WTC11 (cell line): ENCODE results near the gene RHOF. TPM values are rescaled to one million over a fixed set of nuclear protein-coding genes. Genes with fewer than 3 reads are reported as not detected.
A peak's percentile ranks its signal among the peaks of the same experiment; 100 is the strongest.

Source experiments
- ATAC-seq: fragments of 200-7000 bp; cut with Tn5 transposase; 2 replicates; pipeline ENCODE4 v1.10.0; 2021; ENCODE audit warnings: mild to moderate bottlenecking, moderate library complexity
- CTCF ChIA-PET: fragments of 300-600 bp; sonication (Branson Sonifier 250); formaldehyde crosslinking; loops from one replicate; lab custom pipeline; 2021; ENCODE audit warnings: antibody characterized with exemption; lab: Charles Lee
- POLR2A ChIA-PET: fragments of 350-600 bp; sonication (Branson Sonifier 250); formaldehyde crosslinking; loops from one replicate; lab custom pipeline; 2021; ENCODE audit warnings: antibody characterized with exemption; lab: Charles Lee
- DNase-seq: peaks from one replicate; pipeline ENCODE4 v3.0.0; 2021; ENCODE audit warnings: low spot score
- H3K27ac Mint-ChIP-seq: 2 replicates; pipeline ENCODE4 v1.8.0; 2021; ENCODE audit warnings: mixed read lengths
- H3K27me3 Mint-ChIP-seq: 2 replicates; pipeline ENCODE4 v1.8.0; 2021; ENCODE audit warnings: low read depth, mild to moderate bottlenecking, moderate library complexity, mixed read lengths
- H3K36me3 Mint-ChIP-seq: 2 replicates; pipeline ENCODE4 v1.8.0; 2021; ENCODE audit warnings: mixed read lengths
- H3K4me1 Mint-ChIP-seq: 2 replicates; pipeline ENCODE4 v1.8.0; 2022; ENCODE audit warnings: mixed read lengths
- H3K4me3 Mint-ChIP-seq: 2 replicates; pipeline ENCODE4 v1.8.0; 2021; ENCODE audit warnings: mild to moderate bottlenecking, moderate library complexity, mixed read lengths
- H3K9me3 Mint-ChIP-seq: 2 replicates; pipeline ENCODE4 v1.8.0; 2021; ENCODE audit warnings: mixed read lengths
- AR ChIP-seq: fragments of 250-450 bp; sonication (Bioruptor Pico); IDR thresholded peaks from 2 replicates; pipeline ENCODE4 v1.9.0; 2021; ENCODE audit warnings: mild to moderate bottlenecking
- ATF1 ChIP-seq: sonication (generic); formaldehyde crosslinking; IDR thresholded peaks from 2 replicates; pipeline ENCODE4 v1.8.1; 2023; ENCODE audit warnings: mild to moderate bottlenecking, moderate library complexity, missing genetic modification reagents
- ATF6 ChIP-seq: sonication (generic); formaldehyde crosslinking; IDR thresholded peaks from 2 replicates; pipeline ENCODE4 v1.8.1; 2023; ENCODE audit warnings: mild to moderate bottlenecking, missing genetic modification reagents
- CTCF ChIP-seq: fragments of 200-600 bp; IDR thresholded peaks from 2 replicates; pipeline ENCODE4 v1.8.0; 2022; ENCODE audit warnings: antibody characterized with exemption
- FOXK1 ChIP-seq: sonication (generic); formaldehyde crosslinking; IDR thresholded peaks from 2 replicates; pipeline ENCODE4 v1.8.0; 2022; ENCODE audit warnings: mild to moderate bottlenecking, moderate library complexity, missing genetic modification reagents
- FOXP1 ChIP-seq: sonication (generic); formaldehyde crosslinking; IDR thresholded peaks from 2 replicates; pipeline ENCODE4 v1.8.0; 2022; ENCODE audit warnings: missing genetic modification reagents, mild to moderate bottlenecking, moderate library complexity, borderline replicate concordance
- HMGA2 ChIP-seq: fragments of 250-450 bp; sonication (Bioruptor Pico); IDR thresholded peaks from 2 replicates; pipeline ENCODE4 v1.4.0; 2021; ENCODE audit warnings: mild to moderate bottlenecking, moderate library complexity
- KAT7 ChIP-seq: sonication (generic); formaldehyde crosslinking; IDR thresholded peaks from 2 replicates; pipeline ENCODE4 v1.8.1; 2023; ENCODE audit warnings: missing genetic modification reagents, mild to moderate bottlenecking, borderline replicate concordance
- MAX ChIP-seq: sonication (generic); formaldehyde crosslinking; IDR thresholded peaks from 2 replicates; pipeline ENCODE4 v1.8.0; 2022; ENCODE audit warnings: mild to moderate bottlenecking, missing genetic modification reagents
- NR2C2 ChIP-seq: sonication (generic); formaldehyde crosslinking; IDR thresholded peaks from 2 replicates; pipeline ENCODE4 v1.8.0; 2022; ENCODE audit warnings: mild to moderate bottlenecking, missing genetic modification reagents
- PRDM15 ChIP-seq: sonication (generic); formaldehyde crosslinking; IDR thresholded peaks from 2 replicates; pipeline ENCODE4 v1.8.0; 2022; ENCODE audit warnings: missing genetic modification reagents
- USF2 ChIP-seq: sonication (generic); formaldehyde crosslinking; IDR thresholded peaks from 2 replicates; pipeline ENCODE4 v1.8.1; 2023; ENCODE audit warnings: mild to moderate bottlenecking, missing genetic modification reagents, moderate library complexity
- ZNF121 ChIP-seq: sonication (generic); formaldehyde crosslinking; IDR thresholded peaks from 2 replicates; pipeline ENCODE4 v1.8.0; 2023; ENCODE audit warnings: missing genetic modification reagents
- ZNF219 ChIP-seq: sonication (generic); formaldehyde crosslinking; IDR thresholded peaks from 2 replicates; pipeline ENCODE4 v1.8.0; 2023; ENCODE audit warnings: missing genetic modification reagents, mild to moderate bottlenecking, borderline replicate concordance
- ZNF232 ChIP-seq: sonication (generic); formaldehyde crosslinking; IDR thresholded peaks from 2 replicates; pipeline ENCODE4 v1.8.0; 2022; ENCODE audit warnings: mild to moderate bottlenecking, missing genetic modification reagents
- ZNF263 ChIP-seq: sonication (generic); formaldehyde crosslinking; IDR thresholded peaks from 2 replicates; pipeline ENCODE4 v1.8.1; 2022; ENCODE audit warnings: low read depth, mild to moderate bottlenecking, moderate library complexity, missing genetic modification reagents
- ZNF396 ChIP-seq: fragments of 250-450 bp; sonication (Bioruptor Pico); IDR thresholded peaks from 2 replicates; pipeline ENCODE4 v1.8.0; 2021; ENCODE audit warnings: mild to moderate bottlenecking, moderate library complexity, borderline replicate concordance
- total RNA-seq: library from RNA; stranded (reverse); gene quantifications from 3 replicates; pipeline ENCODE4 v1.2.3, GENCODE V29; 2021

Gene RHOF
- total RNA-seq, 1 experiment from 2014 or later = 45.3 TPM

GRCh38 chr12:121839993-121840761 is 46.7 kb upstream of the RHOF start (continued):
- TF ChIP-seq ATF6 (CRISPR knock-in tag) (no peak), USF2 (CRISPR knock-in tag) (no peak), KAT7 (CRISPR knock-in tag) (no peak), MAX (no peak), FOXK1 (no peak), HMGA2 (no peak), CTCF (no peak)
- TF ChIP-seq, all 79 proteins: peak for 0

- ATAC-seq (peak; percentile 97), DNase-seq (peak; percentile 100)
- Mint-ChIP-seq H3K27me3 (peaks cover 16% of the 10 kb centered on the region), H3K9me3 (no peaks in the 10 kb centered on the region), H3K27ac (peak overlapping the region; percentile 98), H3K4me3 (peak overlapping the region; percentile 97), H3K36me3 (no peaks in the 10 kb centered on the region), H3K4me1 (peaks cover 12% of the 10 kb centered on the region)
- ChIA-PET CTCF (interaction anchor here (0.6 to 5.7 kb wide), 13 partner anchors 14 to 1839 kb away, joined by 3 to 73 read pairs (median 4); partner anchors contain the start of genes CFAP251, RHOF and TMEM120B), POLR2A (interaction anchor here (0.6 kb wide), 1 partner anchor 17 kb away, joined by 3 read pairs; no protein-coding TSS in a partner anchor)
- TF ChIP-seq ZNF121 (CRISPR knock-in tag) (0 out of 2 replicates have a peak, but pooled peaks have one; percentile 37), NR2C2 (CRISPR knock-in tag) (no peak), ZNF263 (CRISPR knock-in tag) (no peak), FOXP1 (CRISPR knock-in tag) (peak; percentile 79), AR (CRISPR knock-in tag) (no peak), ZNF219 (CRISPR knock-in tag) (no peak), ATF1 (CRISPR knock-in tag) (no peak), CTCF (no peak), FOXK1 (no peak), ZNF232 (CRISPR knock-in tag) (no peak), ZNF396 (CRISPR knock-in tag) (no peak), PRDM15 (no peak), MAX (peak; percentile 82)
Measured at GRCh38 chr12:121839106-121839992, 45.9 kb upstream of the RHOF start.
